ENCODE data around the gene C11orf58. TPM values are rescaled to one million over a fixed set of nuclear protein-coding genes. Genes with fewer than 3 reads are reported as not detected.

Gene C11orf58
- total and polyA plus RNA-seq, 5 donors, result 124 to 139 (median 129) TPM

DNA sequence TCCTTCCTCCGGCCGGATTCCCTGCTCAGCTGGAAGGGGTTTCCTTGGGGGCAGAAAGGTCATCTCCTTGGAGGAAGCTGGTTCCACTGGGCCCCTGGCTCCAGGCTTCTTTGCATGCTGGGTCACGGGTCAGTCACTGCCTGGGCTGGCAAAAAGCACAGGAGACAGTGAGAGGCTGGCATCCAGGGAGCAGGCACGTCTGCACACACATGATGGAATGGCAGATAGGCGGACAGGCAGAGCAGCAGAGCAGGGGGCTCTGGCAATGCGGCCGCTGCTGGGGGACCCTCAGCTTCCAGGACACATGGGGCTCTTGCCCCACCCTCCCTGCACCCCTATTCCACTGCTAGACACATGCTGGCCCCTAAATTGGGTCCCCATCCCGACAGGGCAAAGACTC is 40.4 kb downstream of the C11orf58 start:
- 85% methylated on average over 8 of the region's 8 CpGs for WGBS
- no peak for ATAC-seq
- DNase-seq, result no peak
- Histone ChIP-seq H3K27ac (ENCODE audit: low read length) (no peak overlapping the region), H3K9me3 (ENCODE audit: control insufficient read depth, low read length) (no peaks in the 10 kb centered on the region), H3K27me3 (ENCODE audit: control insufficient read depth, insufficient read depth) (no peaks in the 10 kb centered on the region), H3K4me3 (ENCODE audit: low read length) (no peak overlapping the region), H3K4me1 (ENCODE audit: control insufficient read depth, insufficient read depth, low read length) (no peaks in the 10 kb centered on the region)
- intact Hi-C loops (cut with DNase I), result no loop called here

DNA sequence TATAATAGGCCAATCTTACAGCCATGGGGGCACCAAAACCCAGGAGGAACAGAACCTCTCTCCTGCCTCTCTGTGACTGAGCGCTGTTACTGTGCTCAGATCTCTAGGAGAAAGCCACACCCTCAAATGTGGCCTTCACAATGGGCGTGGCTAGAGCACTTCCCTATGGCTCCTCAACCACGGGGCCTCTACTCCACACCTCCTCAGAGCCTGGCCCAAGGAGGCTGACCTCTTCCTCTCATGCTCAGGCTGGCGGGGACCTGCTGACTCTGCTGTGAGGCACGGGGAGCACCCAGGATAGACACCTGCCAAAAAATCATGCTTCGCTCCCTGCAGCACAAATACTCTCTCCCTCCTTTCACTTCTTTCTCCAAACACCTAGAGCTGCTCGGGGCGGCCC is 41.0 kb downstream of the C11orf58 start:
- intact Hi-C loops (cut with DNase I), result no loop called here
- no peaks in the 10 kb centered on the region for H3K27me3 ChIP-seq (ENCODE audit: control insufficient read depth, insufficient read depth)
- 75% methylated on average over 8 of the region's 8 CpGs for WGBS
- DNase-seq (peak in 2 of 3 donors; percentile 63 to 64), ATAC-seq (peak; percentile 22 to 38)
- H3K27ac ChIP-seq (ENCODE audit: low read length), result no peak overlapping the region
- H3K9me3 ChIP-seq (ENCODE audit: control insufficient read depth, low read length), result no peaks in the 10 kb centered on the region
- H3K4me3 ChIP-seq (ENCODE audit: low read length), result no peak overlapping the region
- no peaks in the 10 kb centered on the region for H3K4me1 ChIP-seq (ENCODE audit: control insufficient read depth, insufficient read depth, low read length)

- WGBS, result 78% methylated on average over 2 of the region's 2 CpGs
- ATAC-seq (peak in 1 of 2 donors; percentile 18), DNase-seq (peak in 2 of 3 donors; percentile 58 to 61)
- Histone ChIP-seq H3K27me3 (ENCODE audit: control insufficient read depth, insufficient read depth) (no peaks in the 10 kb centered on the region), H3K27ac (ENCODE audit: low read length) (no peak overlapping the region), H3K9me3 (ENCODE audit: control insufficient read depth, low read length) (no peaks in the 10 kb centered on the region), H3K4me3 (ENCODE audit: low read length) (no peak overlapping the region), H3K4me1 (ENCODE audit: control insufficient read depth, insufficient read depth, low read length) (peaks cover 4% of the 10 kb centered on the region)
- intact Hi-C loops (cut with DNase I), result loop anchor here in 3 of 4 donors (10.0 kb wide), 3 partner anchors 155 to 285 kb away; no protein-coding TSS in a partner anchor
Observed at GRCh38 chr11:16780146-16780545, 41.7 kb downstream of the C11orf58 start.

- Histone ChIP-seq H3K4me3 (ENCODE audit: low read length) (no peak overlapping the region), H3K27me3 (ENCODE audit: control insufficient read depth, insufficient read depth) (no peaks in the 10 kb centered on the region), H3K27ac (ENCODE audit: low read length) (no peak overlapping the region), H3K4me1 (ENCODE audit: control insufficient read depth, insufficient read depth, low read length) (peaks cover 8% of the 10 kb centered on the region), H3K9me3 (ENCODE audit: control insufficient read depth, low read length) (no peaks in the 10 kb centered on the region)
- ATAC-seq, result no peak
- DNase-seq, result no peak
- WGBS, result 85% methylated on average over 19 of the region's 19 CpGs
- intact Hi-C loops (cut with DNase I), result loop anchor here in 3 of 4 donors (10.0 kb wide), 3 partner anchors 154 to 284 kb away; no protein-coding TSS in a partner anchor
Observed at GRCh38 chr11:16780698-16781550, 42.5 kb downstream of the C11orf58 start.

GRCh38 chr11:16781936-16782919 is 43.8 kb downstream of the C11orf58 start:
- no peaks in the 10 kb centered on the region for H3K9me3 ChIP-seq (ENCODE audit: control insufficient read depth, low read length)
- WGBS, result 80% methylated on average over 11 of the region's 11 CpGs
- no peaks in the 10 kb centered on the region for H3K27me3 ChIP-seq (ENCODE audit: control insufficient read depth, insufficient read depth)
- DNase-seq (no peak), ATAC-seq (no peak)
- no peak overlapping the region for H3K27ac ChIP-seq (ENCODE audit: low read length)
- H3K4me1 ChIP-seq (ENCODE audit: control insufficient read depth, insufficient read depth, low read length), result peaks cover 16% of the 10 kb centered on the region
- no peak overlapping the region for H3K4me3 ChIP-seq (ENCODE audit: low read length)
- intact Hi-C loops (cut with DNase I), result loop anchor here in 3 of 4 donors (10.0 kb wide), 3 partner anchors 153 to 283 kb away; no protein-coding TSS in a partner anchor

GRCh38 chr11:16783321-16783801 is 44.9 kb downstream of the C11orf58 start:
- ATAC-seq, result no peak
- no peak overlapping the region for H3K4me3 ChIP-seq (ENCODE audit: low read length)
- 90% methylated on average over 22 of the region's 22 CpGs for WGBS
- peaks cover 16% of the 10 kb centered on the region for H3K4me1 ChIP-seq (ENCODE audit: control insufficient read depth, insufficient read depth, low read length)
- H3K27ac ChIP-seq (ENCODE audit: low read length), result no peak overlapping the region
- H3K27me3 ChIP-seq (ENCODE audit: control insufficient read depth, insufficient read depth), result no peaks in the 10 kb centered on the region
- DNase-seq, result peak in 1 of 3 donors; percentile 57
- intact Hi-C loops (cut with DNase I), result loop anchor here in 3 of 4 donors (10.0 kb wide), 3 partner anchors 151 to 281 kb away; no protein-coding TSS in a partner anchor
- H3K9me3 ChIP-seq (ENCODE audit: control insufficient read depth, low read length), result no peaks in the 10 kb centered on the region

- peaks cover 19% of the 10 kb centered on the region for H3K4me1 ChIP-seq (ENCODE audit: control insufficient read depth, insufficient read depth, low read length)
- DNase-seq (no peak), ATAC-seq (no peak)
- intact Hi-C loops (cut with DNase I), result loop anchor here in 3 of 4 donors (10.0 kb wide), 3 partner anchors 151 to 281 kb away; no protein-coding TSS in a partner anchor
- H3K27me3 ChIP-seq (ENCODE audit: control insufficient read depth, insufficient read depth), result no peaks in the 10 kb centered on the region
- no peak overlapping the region for H3K27ac ChIP-seq (ENCODE audit: low read length)
- no peaks in the 10 kb centered on the region for H3K9me3 ChIP-seq (ENCODE audit: control insufficient read depth, low read length)
- WGBS, result 63% methylated on average over 2 of the region's 2 CpGs
- H3K4me3 ChIP-seq (ENCODE audit: low read length), result no peak overlapping the region
Observed at GRCh38 chr11:16784097-16784496, 45.6 kb downstream of the C11orf58 start.

- WGBS, result 23% methylated on average over 2 of the region's 2 CpGs
Observed at GRCh38 chr11:16784666-16785065, 46.2 kb downstream of the C11orf58 start.

GRCh38 chr11:16785520-16786128 is 47.2 kb downstream of the C11orf58 start:
- Histone ChIP-seq H3K27me3 (ENCODE audit: control insufficient read depth, insufficient read depth) (no peaks in the 10 kb centered on the region), H3K4me3 (ENCODE audit: low read length) (no peak overlapping the region), H3K9me3 (ENCODE audit: control insufficient read depth, low read length) (no peaks in the 10 kb centered on the region), H3K27ac (ENCODE audit: low read length) (peak overlapping the region; percentile 38), H3K4me1 (ENCODE audit: control insufficient read depth, insufficient read depth, low read length) (peaks cover 23% of the 10 kb centered on the region)
- 39% methylated on average over 7 of the region's 7 CpGs for WGBS
- intact Hi-C loops (cut with DNase I), result loop anchor here in 3 of 4 donors (5.0 to 10.0 kb wide), 6 partner anchors 97 to 279 kb away; partner anchors contain the start of gene PLEKHA7 (in 1 of the 3)
- DNase-seq, result peak; percentile 64 to 81 (median 76)
- ATAC-seq, result peak; percentile 77 to 81

More at GRCh38 chr11:16784666-16785065, 46.2 kb downstream of the C11orf58 start:
- DNase-seq, result no peak
- intact Hi-C loops (cut with DNase I), result loop anchor here in 3 of 4 donors (5.0 to 10.0 kb wide), 6 partner anchors 98 to 280 kb away; partner anchors contain the start of gene PLEKHA7 (in 1 of the 3)
- Histone ChIP-seq H3K4me1 (ENCODE audit: control insufficient read depth, insufficient read depth, low read length) (peaks cover 23% of the 10 kb centered on the region), H3K27ac (ENCODE audit: low read length) (peak overlapping the region; percentile 38), H3K27me3 (ENCODE audit: control insufficient read depth, insufficient read depth) (no peaks in the 10 kb centered on the region), H3K4me3 (ENCODE audit: low read length) (no peak overlapping the region), H3K9me3 (ENCODE audit: control insufficient read depth, low read length) (no peaks in the 10 kb centered on the region)
- peak; percentile 27 to 42 for ATAC-seq

DNA sequence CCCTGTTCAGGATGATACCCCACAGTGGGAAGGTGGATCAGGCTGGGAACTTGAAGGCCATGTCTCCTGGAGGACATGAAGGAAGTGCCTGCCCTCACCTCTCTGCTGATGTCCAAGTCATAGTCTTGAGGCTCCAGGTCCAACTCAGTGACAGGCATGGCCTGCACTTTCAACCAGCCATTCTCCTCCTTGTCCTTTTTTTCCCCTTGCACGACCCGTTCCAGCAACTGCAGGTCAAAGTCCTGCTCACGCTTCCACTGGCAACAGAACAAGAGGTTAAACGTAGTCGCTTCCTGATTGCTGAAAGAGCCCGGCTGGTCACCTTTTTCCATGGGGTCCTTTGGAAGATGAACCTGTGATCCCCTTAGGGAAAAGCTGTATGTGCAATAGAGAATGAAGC is 47.7 kb downstream of the C11orf58 start:
- H3K4me1 ChIP-seq (ENCODE audit: control insufficient read depth, insufficient read depth, low read length), result peaks cover 26% of the 10 kb centered on the region

More for the DNA sequence above, 47.7 kb downstream of the C11orf58 start:
- Histone ChIP-seq H3K27me3 (ENCODE audit: control insufficient read depth, insufficient read depth) (no peaks in the 10 kb centered on the region), H3K27ac (ENCODE audit: low read length) (no peak overlapping the region), H3K4me3 (ENCODE audit: low read length) (no peak overlapping the region), H3K9me3 (ENCODE audit: control insufficient read depth, low read length) (no peaks in the 10 kb centered on the region)
- DNase-seq (no peak), ATAC-seq (no peak)
- intact Hi-C loops (cut with DNase I), result loop anchor here in 3 of 4 donors (5.0 to 10.0 kb wide), 6 partner anchors 96 to 279 kb away; partner anchors contain the start of gene PLEKHA7 (in 1 of the 3)
- 69% methylated on average over 6 of the region's 6 CpGs for WGBS

All from right cardiac atrium (tissue), 5 donors.